GM18520 (cell line): ENCODE data around the gene IVNS1ABP.
"Not testable (repeated sequence)": the region's sequence is repeated elsewhere in the genome, so short reads cannot be mapped to it uniquely, and the experiment has no call there.

ENCODE experiments used
- ATAC-seq: cut with Tn5 transposase; IDR thresholded peaks from one replicate; pipeline ENCODE4 v1.9.1; 2021; ENCODE audit not compliant: unreplicated experiment

Gene IVNS1ABP

DNA sequence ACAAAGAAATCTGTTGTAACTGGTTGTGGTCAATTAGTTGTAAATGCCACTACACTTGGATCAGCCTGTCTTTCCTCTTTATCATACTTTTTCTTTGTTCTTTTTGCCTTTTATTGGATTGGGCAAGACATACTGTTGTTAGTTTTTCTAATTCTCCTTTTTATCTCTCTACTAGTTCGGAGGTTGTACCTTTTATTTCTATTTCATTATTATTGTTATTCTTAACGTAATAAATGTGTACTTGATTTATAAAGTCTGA is 59.2 kb downstream of the IVNS1ABP start:
- no peak for ATAC-seq

DNA sequence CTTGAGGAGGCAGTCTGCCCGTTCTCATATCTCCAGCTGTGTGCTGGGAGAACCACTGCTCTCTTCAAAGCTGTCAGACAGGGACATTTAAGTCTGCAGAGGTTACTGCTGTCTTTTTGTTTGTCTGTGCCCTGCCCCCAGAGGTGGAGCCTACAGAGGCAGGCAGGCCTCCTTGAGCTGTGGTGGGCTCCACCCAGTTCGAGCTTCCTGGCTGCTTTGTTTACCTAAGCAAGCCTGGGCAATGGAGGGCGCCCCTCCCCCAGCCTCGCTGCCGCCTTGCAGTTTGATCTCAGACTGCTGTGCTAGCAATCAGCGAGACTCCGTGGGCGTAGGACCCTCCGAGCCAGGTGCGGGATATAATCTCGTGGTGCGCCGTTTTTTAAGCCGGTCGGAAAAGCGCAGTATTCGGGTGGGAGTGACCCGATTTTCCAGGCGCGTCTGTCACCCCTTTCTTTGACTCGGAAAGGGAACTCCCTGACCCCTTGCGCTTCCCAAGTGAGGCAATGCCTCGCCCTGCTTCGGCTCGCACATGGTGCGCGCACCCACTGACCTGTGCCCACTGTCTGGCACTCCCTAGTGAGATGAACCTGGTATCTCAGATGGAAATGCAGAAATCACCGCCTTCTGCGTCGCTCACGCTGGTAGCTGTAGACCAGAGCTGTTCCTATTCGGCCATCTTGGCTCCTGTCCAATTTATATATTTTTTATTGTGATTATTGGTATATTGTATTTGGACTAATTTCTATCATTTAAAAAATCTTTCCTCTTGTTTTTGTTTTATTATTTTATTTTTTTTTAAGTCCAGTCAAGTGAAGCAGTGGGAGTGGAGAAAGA is 59.7 kb downstream of the IVNS1ABP start:
- ATAC-seq: not testable (repeated sequence)

DNA sequence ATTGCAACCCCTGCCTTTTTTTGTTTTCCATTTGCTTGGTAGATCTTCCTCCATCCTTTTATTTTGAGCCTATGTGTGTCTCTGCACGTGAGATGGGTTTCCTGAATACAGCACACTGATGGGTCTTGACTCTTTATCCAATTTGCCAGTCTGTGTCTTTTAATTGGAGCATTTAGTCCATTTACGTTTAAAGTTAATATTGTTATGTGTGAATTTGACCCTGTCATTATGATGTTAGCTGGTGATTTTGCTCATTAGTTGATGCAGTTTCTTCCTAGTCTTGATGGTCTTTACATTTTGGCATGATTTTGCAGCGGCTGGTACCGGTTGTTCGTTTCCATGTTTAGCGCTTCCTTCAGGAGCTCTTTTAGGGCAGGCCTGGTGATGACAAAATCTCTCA is 61.4 kb downstream of the IVNS1ABP start:
- not testable (repeated sequence) for ATAC-seq

DNA sequence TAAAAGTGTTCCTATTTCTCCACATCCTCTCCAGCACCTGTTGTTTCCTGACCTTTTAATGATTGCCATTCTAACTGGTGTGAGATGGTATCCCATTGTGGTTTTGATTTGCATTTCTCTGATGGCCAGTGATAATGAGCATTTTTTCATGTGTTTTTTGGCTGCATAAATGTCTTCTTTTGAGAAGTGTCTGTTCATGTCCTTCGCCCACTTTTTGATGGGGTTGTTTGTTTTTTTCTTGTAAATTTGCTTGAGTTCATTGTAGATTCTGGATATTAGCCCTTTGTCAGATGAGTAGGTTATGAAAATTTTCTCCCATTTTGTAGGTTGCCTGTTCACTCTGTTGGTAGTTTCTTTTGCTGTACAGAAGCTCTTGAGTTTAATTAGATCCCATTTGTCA is 64.6 kb downstream of the IVNS1ABP start:
- not testable (repeated sequence) for ATAC-seq

DNA sequence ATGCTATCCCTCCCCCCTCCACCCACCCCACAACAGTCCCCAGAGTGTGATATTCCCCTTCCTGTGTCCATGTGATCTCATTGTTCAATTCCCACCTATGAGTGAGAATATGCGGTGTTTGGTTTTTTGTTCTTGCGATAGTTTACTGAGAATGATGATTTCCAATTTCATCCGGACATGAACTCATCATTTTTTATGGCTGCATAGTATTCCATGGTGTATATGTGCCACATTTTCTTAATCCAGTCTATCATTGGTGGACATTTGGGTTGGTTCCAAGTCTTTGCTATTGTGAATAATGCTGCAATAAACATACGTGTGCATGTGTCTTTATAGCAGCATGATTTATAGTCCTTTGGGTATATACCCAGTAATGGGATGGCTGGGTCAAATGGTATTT is 65.1 kb downstream of the IVNS1ABP start:
- not testable (repeated sequence) for ATAC-seq

DNA sequence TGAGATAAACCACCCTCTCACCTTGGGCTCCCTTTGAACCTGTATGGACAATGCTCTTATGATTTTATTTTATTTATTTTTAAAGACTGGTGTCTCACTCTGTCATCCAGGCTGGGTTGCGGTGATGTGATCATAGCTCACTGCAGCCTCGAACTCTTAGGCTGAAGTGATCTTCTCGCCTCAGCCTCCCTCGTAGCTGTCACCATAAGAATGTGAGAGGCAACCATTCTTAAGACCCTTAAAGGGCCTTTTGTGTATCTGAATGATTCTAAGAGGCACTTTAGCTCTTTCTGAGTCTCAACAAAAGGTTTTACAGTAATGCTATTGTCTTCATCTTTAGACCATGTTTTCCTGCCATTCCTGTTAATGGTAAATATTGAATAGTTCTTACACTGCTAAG is 67.0 kb downstream of the IVNS1ABP start:
- ATAC-seq: no peak

DNA sequence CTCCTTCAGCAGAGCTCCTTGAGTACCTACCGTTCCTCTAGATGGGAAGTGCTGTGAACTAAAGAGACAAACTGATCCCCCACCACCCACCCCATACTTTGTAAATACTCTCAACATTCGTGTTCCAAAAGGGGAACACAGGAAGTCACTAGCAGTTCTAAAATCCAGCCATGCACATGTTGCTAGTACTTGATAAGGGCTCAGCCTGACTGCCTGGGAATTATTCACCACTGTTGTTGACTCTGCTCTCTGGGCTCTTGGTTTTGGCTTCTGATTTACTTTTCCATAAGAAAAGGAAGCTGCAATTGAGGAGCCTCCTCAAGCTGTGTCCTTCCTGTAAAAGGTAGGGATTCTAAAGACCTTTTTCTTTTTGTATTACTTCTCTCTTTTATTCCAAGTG is 67.5 kb downstream of the IVNS1ABP start:
- no peak for ATAC-seq
